Suppressor macrophage treated with lipopolysaccharide for 4 hours (primary cell): ENCODE results near the gene RASSF3.
A peak's percentile ranks its signal among the peaks of the same experiment; 100 is the strongest.

ENCODE experiments used
- DNase-seq: peaks from one replicate; pipeline ENCODE4 v3.0.0-alpha.2; 2020

The RASSF3 gene

GRCh38 chr12:64736771-64737170 lies 126.5 kb downstream of the RASSF3 start:
- no peak for DNase-seq

DNA sequence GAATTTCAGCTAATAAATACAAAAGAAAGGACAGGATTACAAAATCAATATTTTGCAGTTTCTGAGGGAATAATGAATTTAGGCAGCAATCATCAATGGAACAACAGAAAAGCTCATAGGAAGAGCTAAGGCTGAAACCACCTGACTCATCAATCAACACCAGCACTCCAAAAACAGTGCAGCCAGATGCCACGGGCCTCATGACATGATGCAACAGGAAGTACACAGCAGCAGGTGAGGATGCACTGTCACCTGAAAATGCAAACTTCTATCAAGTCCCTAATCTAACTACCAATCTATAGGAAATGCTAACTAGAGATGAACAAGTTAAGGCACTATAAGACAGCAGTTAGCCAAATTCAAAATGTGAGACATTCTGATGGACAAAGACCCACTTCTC lies 127.2 kb downstream of the RASSF3 start:
- DNase-seq = no peak

DNA sequence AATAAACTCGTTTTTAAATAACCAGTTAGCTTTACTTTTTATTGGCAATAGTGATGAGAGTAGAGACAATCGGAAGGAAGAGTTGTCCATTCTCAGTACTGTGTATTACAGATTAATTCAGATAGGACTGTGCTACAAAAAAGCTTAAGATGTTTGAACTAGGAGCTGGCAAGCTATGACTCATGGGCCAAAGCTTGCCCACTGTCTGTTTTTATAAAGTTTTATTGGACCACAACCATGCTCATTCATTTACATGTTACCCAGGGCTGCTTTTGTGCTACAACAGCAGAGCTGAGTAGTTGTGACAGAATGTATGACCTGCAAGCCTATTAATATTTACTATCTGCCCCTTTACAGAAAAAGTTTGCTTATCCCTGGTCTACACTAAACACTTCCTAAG lies 129.5 kb downstream of the RASSF3 start:
- peak; percentile 30 for DNase-seq

DNA sequence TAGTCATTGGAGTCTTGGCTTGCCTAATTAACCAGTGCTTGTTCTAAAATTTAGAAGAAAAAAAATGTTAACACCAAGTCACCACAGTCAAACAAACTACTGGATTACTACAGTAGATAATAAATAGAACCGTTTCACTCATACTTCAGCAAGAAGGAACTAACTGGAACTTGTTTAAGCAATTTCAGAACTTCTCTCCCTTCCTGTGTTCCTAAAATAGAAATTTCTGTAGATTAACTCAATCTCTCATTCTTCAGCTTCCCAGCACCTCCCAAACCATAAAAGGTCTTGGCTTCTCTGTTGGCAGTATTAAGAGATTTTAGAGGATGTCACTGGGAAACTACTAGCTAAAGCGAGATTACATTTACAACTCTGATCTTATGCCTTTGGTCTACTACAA lies 130.4 kb downstream of the RASSF3 start:
- peak; percentile 60 for DNase-seq

DNA sequence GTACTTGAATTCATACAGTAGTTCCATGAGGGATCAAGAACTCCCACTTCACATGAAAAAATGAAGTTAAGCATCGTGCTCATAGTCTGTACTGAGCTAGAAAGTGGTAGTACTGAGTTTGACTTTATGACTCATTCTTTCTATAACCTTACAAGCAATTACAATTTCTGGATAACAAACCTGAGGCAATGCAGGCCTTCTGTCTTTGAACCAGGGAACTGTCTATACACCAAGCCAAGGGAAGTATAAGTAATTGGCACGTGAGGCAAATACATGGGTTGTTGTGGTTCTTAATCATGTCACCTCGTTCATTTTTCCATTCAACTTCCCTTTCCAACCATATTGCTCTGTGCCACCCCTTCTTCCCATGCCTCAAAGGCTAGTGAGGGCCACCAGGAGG lies 132.1 kb downstream of the RASSF3 start:
- DNase-seq = peak; percentile 69

DNA sequence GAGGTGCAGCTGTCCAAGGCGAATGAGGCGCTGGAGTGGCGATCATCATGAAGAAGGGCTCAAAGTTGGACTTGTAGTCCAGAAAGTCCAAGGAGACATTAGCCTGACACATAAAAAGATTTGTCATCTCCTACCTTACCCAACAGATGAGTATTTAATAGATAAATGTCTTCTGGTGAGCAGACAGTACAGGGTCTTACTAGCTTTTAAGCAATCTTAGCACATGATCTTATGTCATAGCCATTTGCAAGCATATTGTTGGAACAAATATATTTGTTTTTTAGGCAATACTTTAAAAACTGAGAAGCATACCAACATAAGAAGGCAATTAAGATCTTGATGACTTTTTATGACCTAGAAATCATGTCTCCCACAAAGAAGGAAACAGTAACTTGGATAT lies 132.9 kb downstream of the RASSF3 start:
- peak; percentile 46 for DNase-seq

DNA sequence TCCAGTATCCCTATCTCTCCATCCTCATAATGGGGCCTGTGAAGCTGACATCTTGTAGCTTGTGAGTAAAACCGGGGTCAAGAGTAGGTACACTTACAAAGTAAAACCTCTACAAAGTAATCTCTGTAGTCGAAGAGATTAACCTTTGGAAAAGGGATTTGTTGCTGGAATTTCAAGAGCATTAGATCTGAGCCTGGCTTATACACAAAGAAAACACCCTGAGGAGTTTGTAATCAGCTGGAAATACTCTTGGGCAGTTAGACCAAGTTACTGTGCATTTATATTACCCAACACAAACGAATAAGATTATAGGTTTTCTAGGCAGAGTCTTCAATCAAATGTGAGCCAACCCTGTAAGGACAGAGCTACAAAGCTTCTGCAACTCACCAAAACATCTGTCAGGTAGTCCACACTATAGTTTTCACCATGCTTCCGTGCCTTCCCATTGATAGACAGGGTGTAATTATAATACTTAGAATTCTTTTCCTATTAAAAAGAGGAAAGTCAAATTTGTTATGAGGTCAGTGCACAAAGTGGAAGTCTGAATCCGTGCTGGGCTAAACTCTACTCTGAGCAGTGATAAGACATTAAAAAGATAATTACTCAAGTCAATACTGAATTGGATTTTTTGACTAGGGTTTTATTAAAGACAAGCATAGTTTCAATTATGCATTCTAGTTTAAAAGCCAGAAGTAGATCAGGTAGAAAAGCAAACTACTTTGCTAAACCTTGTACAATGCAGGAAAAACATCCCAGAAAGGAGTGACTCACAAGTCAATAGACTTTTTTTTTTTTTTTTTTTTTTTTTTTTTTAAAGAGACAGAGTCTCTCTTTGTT lies 134.3 kb downstream of the RASSF3 start:
- no peak for DNase-seq

DNA sequence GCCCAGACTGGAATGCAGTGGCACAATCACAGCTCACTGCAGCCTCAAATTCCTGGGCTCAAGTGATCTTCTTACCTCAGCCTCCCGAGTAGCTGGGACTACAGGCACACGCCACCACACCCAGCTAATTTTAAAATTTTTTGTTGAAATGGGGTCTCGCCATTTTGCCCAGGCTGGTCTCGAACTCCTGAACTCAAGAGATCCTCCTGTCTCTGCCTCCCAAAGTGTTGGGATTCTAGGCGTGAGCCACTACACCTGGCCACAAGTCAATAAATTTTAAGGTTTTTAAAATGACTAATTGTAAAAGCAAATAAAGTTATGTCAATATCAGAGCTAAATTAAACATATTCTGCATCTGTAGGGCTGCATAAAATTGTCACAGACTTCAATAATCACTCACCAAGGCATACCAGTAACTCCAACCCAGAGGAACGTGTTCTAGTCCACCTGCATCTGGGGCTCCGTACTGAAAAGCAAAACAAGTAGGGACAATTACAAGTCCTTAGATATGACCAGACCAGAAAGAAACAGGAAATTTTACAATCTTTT lies 135.0 kb downstream of the RASSF3 start:
- no peak for DNase-seq

DNA sequence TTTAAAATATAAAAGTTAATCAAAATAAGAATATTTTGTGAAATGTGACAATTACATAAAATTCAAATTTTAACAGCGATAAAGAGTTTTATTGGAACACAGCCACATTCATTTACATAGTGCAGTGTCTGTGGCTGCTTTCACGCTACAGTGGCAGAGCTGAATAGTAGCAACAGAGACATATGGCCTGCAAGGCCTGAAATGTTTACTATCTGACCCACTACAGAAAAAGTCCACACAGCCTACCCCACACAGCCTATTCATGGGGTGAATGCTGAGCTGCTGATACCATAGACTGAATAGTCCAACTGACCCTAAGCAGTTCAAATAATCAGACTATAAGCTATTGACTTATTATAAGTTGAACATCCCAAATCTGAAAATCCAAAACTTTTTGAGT lies 135.7 kb downstream of the RASSF3 start:
- DNase-seq = no peak

DNA sequence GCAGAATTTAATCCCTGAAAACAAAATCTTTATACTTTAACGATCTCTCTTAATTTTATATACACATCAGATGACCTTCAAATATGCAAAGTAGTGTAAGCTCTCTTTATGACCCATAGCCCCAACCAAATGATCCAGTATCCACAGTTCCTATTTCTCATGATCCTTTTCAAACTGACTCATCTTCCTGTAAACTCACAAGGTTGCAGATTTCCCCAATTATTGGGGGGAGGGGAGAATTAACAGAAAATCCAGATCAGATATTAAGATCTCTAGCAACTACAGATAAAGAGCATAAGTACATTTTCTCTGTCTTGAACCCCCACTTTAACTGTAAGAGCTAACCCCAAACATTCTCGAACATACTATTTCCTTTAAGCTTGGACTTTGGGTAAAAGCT lies 136.4 kb downstream of the RASSF3 start:
- DNase-seq = peak; percentile 84
